Parathyroid adenoma (tissue), 2 donors: ENCODE measurements around the gene HEMGN.
"Not testable (repeated sequence)": the region's sequence is repeated elsewhere in the genome, so short reads cannot be mapped to it uniquely, and the experiment has no call there.

ENCODE experiments used
- H2AFZ ChIP-seq: fragments of 300-600 bp; sonication (generic); one replicate; pipeline ENCODE4 v1.7.0; 2017; ENCODE audit warnings: antibody characterized with exemption, mild to moderate bottlenecking
- H3K27ac ChIP-seq: fragments of 300-600 bp; sonication (generic); one replicate; pipeline ENCODE4 v1.7.0; 2017
- H3K27me3 ChIP-seq: fragments of 300-600 bp; sonication (generic); one replicate; pipeline ENCODE4 v1.7.0; 2017; ENCODE audit warnings: low read length; ENCODE audit not compliant: control insufficient read depth, insufficient read depth
- H3K36me3 ChIP-seq: fragments of 300-600 bp; sonication (generic); one replicate; pipeline ENCODE4 v1.7.0; 2017; ENCODE audit warnings: low read length; ENCODE audit not compliant: control insufficient read depth, insufficient read depth
- H3K4me1 ChIP-seq: fragments of 300-600 bp; sonication (generic); one replicate; pipeline ENCODE4 v1.7.0; 2017; ENCODE audit warnings: control low read depth
- H3K4me2 ChIP-seq: fragments of 300-600 bp; sonication (generic); one replicate; pipeline ENCODE4 v1.7.0; 2017; ENCODE audit warnings: low read length
- H3K4me3 ChIP-seq: fragments of 300-600 bp; sonication (generic); one replicate; pipeline ENCODE4 v1.7.0; 2017; ENCODE audit warnings: low read depth, low read length
- H3K79me2 ChIP-seq: fragments of 300-600 bp; sonication (generic); one replicate; pipeline ENCODE4 v1.7.0; 2017; ENCODE audit warnings: control low read depth
- H3K9ac ChIP-seq: fragments of 300-600 bp; sonication (generic); one replicate; pipeline ENCODE4 v1.7.0; 2017; ENCODE audit warnings: mild to moderate bottlenecking
- H3K9me3 ChIP-seq: fragments of 300-600 bp; sonication (generic); one replicate; pipeline ENCODE4 v1.7.0; 2017; ENCODE audit warnings: low read length; ENCODE audit not compliant: control insufficient read depth
- CTCF ChIP-seq: fragments of 300-600 bp; sonication (generic); IDR thresholded peaks from one replicate; pipeline ENCODE4 v1.7.0; 2017; ENCODE audit warnings: antibody characterized with exemption, mild to moderate bottlenecking
- donor health status: primary hyperparathyroidism.

HEMGN gene

GRCh38 chr9:97959585-97959984 is 21.6 kb upstream of the HEMGN start:
- Histone ChIP-seq H3K4me2 (no peak overlapping the region), H3K4me3 (no peak overlapping the region), H3K4me1 (no peaks in the 10 kb centered on the region), H3K9ac (no peak overlapping the region), H3K27me3 (no peaks in the 10 kb centered on the region), H3K79me2 (no peaks in the 10 kb centered on the region), H2AFZ (no peak overlapping the region), H3K27ac (no peak overlapping the region), H3K9me3 (no peaks in the 10 kb centered on the region), H3K36me3 (no peaks in the 10 kb centered on the region)
- no peak for TF ChIP-seq CTCF

DNA sequence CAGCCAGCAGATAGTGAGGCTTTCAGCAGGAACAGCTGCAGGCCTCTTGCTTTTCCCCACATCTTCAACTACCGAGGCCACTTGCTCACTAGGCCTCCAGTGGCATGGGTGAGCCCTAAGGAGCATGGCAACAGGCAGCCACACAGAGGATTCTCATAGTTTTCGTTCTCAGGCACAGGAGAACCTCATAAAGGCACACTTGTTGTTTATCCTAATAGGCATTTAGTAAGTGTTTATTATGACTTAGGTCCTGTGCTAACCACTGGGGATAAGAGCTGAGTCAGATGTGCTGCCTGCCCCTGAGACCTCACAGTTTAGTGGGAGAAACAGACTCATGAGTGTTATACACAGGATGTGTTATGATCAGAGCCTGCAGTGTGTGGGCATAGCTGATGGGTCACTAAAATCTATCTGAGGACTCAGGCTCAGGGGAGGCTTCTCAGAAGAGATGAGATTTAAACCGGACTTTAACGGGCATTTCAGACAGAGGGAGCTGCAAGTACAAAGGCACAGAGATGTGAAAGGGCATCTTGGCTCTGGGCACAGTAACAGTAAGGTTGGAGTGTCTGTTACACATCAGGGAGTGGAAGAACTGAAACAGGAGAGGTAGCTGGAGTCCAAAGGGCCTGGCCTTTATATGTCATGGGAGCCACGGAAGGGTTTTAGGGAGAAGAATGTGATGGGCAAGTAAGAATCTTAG is 21.0 kb upstream of the HEMGN start:
- Histone ChIP-seq H3K27ac (no peak overlapping the region), H3K9ac (no peak overlapping the region)
- TF ChIP-seq CTCF: no peak

DNA sequence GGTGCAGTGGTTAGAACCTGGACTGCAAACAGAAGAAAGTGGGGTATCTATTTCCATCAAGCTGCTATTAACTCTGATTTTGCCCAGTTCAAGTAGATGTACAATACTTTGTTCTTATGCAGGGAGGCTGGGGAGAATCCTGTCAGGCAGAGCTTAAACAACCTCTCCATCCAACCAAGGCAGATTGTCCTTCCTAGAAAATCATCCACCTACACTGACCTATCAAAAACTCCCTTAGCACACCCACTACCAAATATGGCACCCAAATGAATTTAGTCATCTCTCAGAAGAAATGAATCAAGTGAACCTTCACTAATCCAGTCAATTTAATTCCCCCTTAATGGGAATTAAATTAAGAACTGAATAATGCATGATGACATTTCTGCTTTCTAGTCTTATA is 18.4 kb upstream of the HEMGN start:
- Histone ChIP-seq H3K27me3 (no peaks in the 10 kb centered on the region), H3K9ac (no peak overlapping the region), H3K9me3 (no peaks in the 10 kb centered on the region), H3K79me2 (no peaks in the 10 kb centered on the region), H3K4me2 (no peak overlapping the region), H3K27ac (no peak overlapping the region), H3K36me3 (no peaks in the 10 kb centered on the region), H3K4me3 (no peak overlapping the region), H3K4me1 (no peaks in the 10 kb centered on the region), H2AFZ (no peak overlapping the region)
- TF ChIP-seq CTCF: no peak

More for the DNA sequence above, 21.0 kb upstream of the HEMGN start:
- H3K36me3 ChIP-seq: no peaks in the 10 kb centered on the region
- H3K4me3 ChIP-seq: no peak overlapping the region
- no peaks in the 10 kb centered on the region for H3K27me3 ChIP-seq
- H3K4me1 ChIP-seq: no peaks in the 10 kb centered on the region
- H3K9me3 ChIP-seq: no peaks in the 10 kb centered on the region
- no peak overlapping the region for H2AFZ ChIP-seq
- no peak overlapping the region for H3K4me2 ChIP-seq
- no peaks in the 10 kb centered on the region for H3K79me2 ChIP-seq

DNA sequence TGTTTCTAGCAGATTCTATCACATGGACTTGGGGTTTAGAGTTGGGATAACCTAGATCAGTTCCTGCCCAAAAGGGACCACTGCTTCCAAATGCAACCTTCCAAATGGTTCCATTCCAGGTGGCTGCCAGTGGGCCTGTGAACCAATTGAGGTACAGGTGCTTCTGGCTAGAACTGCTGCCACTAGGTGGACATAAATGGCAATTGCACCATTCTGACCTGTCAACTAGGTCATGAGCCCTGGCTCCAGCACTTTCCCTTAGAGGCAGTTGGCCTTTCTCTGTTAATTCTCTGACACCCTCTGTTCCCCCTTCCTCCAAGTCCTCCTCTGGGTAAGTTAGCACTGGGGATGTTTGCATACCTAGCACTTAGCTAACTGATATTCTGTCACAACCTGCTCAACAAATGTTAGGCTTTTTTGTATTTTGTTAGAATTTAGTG is 16.6 kb upstream of the HEMGN start:
- no peak overlapping the region for H3K9ac ChIP-seq
- no peaks in the 10 kb centered on the region for H3K79me2 ChIP-seq

GRCh38 chr9:97950873-97951272 is 12.9 kb upstream of the HEMGN start:
- H3K79me2 ChIP-seq, H3K27me3 ChIP-seq, H3K4me3 ChIP-seq, H3K36me3 ChIP-seq, H3K9ac ChIP-seq, H3K4me1 ChIP-seq, H2AFZ ChIP-seq, H3K27ac ChIP-seq, H3K4me2 ChIP-seq, H3K9me3 ChIP-seq: not testable (repeated sequence)

More for the DNA sequence above, 16.6 kb upstream of the HEMGN start:
- no peak overlapping the region for H3K27ac ChIP-seq
- H3K9me3 ChIP-seq: no peaks in the 10 kb centered on the region
- peak; percentile 45 for TF ChIP-seq CTCF
- no peaks in the 10 kb centered on the region for H3K4me1 ChIP-seq
- H2AFZ ChIP-seq: no peak overlapping the region
- no peaks in the 10 kb centered on the region for H3K27me3 ChIP-seq
- H3K4me2 ChIP-seq: no peak overlapping the region
- no peak overlapping the region for H3K4me3 ChIP-seq
- no peaks in the 10 kb centered on the region for H3K36me3 ChIP-seq

DNA sequence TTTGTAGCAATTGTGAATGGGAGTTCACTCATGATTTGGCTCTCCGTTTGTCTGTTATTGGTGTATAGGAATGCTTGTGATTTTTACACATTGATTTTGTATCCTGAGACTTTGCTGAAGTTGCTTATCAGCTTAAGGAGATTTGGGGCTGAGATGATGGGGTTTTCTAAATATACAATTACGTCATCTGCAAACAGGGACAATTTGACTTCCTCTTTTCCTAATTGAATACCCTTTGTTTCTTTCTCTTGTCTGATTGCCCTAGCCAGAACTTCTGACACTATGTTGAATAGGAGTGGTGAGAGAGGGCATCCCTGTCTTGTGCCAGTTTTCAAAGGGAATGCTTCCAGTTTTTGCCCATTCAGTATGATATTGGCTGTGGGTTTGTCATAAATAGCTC is 9.1 kb upstream of the HEMGN start:
- not testable (repeated sequence) for H3K27me3 ChIP-seq, H3K36me3 ChIP-seq, H3K4me1 ChIP-seq, H3K9me3 ChIP-seq, H2AFZ ChIP-seq, H3K79me2 ChIP-seq, H3K9ac ChIP-seq, H3K4me3 ChIP-seq, H3K27ac ChIP-seq, H3K4me2 ChIP-seq

DNA sequence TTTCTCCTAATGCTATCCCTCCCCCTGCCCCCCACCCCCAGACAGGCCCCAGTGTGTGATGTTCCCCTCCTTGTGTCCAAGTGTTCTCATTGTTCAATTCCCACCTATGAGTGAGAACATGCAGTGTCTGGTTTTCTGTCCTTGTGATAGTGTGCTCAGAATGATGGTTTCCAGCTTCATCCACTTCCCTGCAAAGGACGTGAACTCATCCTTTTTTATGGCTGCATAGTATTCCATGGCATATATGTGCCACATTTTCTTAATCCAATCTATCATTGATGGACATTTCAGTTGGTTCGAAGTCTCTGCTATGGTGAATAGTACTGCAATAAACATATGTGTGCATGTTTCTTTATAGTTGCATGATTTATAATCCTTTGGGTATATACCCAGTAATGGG is 7.5 kb upstream of the HEMGN start:
- not testable (repeated sequence) for H3K4me2 ChIP-seq, H3K4me3 ChIP-seq, H3K79me2 ChIP-seq, H3K4me1 ChIP-seq, H3K27ac ChIP-seq, H3K9ac ChIP-seq, H3K36me3 ChIP-seq, H3K27me3 ChIP-seq, H3K9me3 ChIP-seq, H2AFZ ChIP-seq
